ENCODE results near the gene CASK.

CASK gene

GRCh38 chrX:41913476-41913875, 9.9 kb downstream of the CASK start:
- TF ChIP-seq CTCF (IDR thresholded peaks at IDR 0.05; ENCODE audit: control extremely low read depth, extremely low read depth, low read depth, missing control alignments): no peak
- ChIA-PET CTCF (no interaction called here), POLR2A (no interaction called here)
- DNase-seq (ENCODE audit: extremely low spot score): no peak

GRCh38 chrX:41912923-41913322, 10.4 kb downstream of the CASK start:
- no peak for DNase-seq (ENCODE audit: extremely low spot score)
- POLR2A ChIA-PET: no interaction called here
- CTCF ChIA-PET: no interaction called here
- no peak for TF ChIP-seq CTCF (IDR thresholded peaks at IDR 0.05; ENCODE audit: control extremely low read depth, extremely low read depth, low read depth, missing control alignments)

GRCh38 chrX:41909068-41909467, 14.3 kb downstream of the CASK start:
- POLR2A ChIA-PET: no interaction called here
- CTCF ChIA-PET: no interaction called here
- no peak for DNase-seq (ENCODE audit: extremely low spot score)
- no peak for TF ChIP-seq CTCF (IDR thresholded peaks at IDR 0.05; ENCODE audit: control extremely low read depth, extremely low read depth, low read depth, missing control alignments)

- ChIA-PET POLR2A (no interaction called here), CTCF (no interaction called here)
- TF ChIP-seq CTCF (IDR thresholded peaks at IDR 0.05; ENCODE audit: control extremely low read depth, extremely low read depth, low read depth, missing control alignments): no peak
- DNase-seq (ENCODE audit: extremely low spot score): no peak
These were observed 16.7 kb downstream of the CASK start for GRCh38 chrX:41906515-41907187.

- no peak for TF ChIP-seq CTCF (IDR thresholded peaks at IDR 0.05; ENCODE audit: control extremely low read depth, extremely low read depth, low read depth, missing control alignments)
- ChIA-PET CTCF (no interaction called here), POLR2A (no interaction called here)
- DNase-seq (ENCODE audit: extremely low spot score): no peak
These were observed 19.8 kb downstream of the CASK start for GRCh38 chrX:41903544-41903943.

GRCh38 chrX:41900321-41900720, 23.0 kb downstream of the CASK start:
- POLR2A ChIA-PET: no interaction called here
- no peak for DNase-seq (ENCODE audit: extremely low spot score)
- CTCF ChIA-PET: no interaction called here
- no peak for TF ChIP-seq CTCF (IDR thresholded peaks at IDR 0.05; ENCODE audit: control extremely low read depth, extremely low read depth, low read depth, missing control alignments)

GRCh38 chrX:41895826-41896225, 27.5 kb downstream of the CASK start:
- CTCF ChIA-PET: no interaction called here
- POLR2A ChIA-PET: no interaction called here
- no peak for TF ChIP-seq CTCF (IDR thresholded peaks at IDR 0.05; ENCODE audit: control extremely low read depth, extremely low read depth, low read depth, missing control alignments)
- no peak for DNase-seq (ENCODE audit: extremely low spot score)
